HT-29 (cell line): ENCODE results near the gene LENG1. TPM values are rescaled to one million over a fixed set of nuclear protein-coding genes. Genes with fewer than 3 reads are reported as not detected.

ENCODE experiments used
- DNase-seq: peaks from one replicate; pipeline ENCODE4 v3.0.0-alpha.2; 2015; ENCODE audit warnings: low spot score
- total RNA-seq: library from RNA; depleted of rRNA; stranded (reverse); fragments of >200 nt; shearing (Covaris generic); gene quantifications from 2 replicates; pipeline ENCODE4 v1.2.3, GENCODE V29; 2014

Gene LENG1
- total RNA-seq, 1 experiment from 2014 or later: 12.9 TPM

DNA sequence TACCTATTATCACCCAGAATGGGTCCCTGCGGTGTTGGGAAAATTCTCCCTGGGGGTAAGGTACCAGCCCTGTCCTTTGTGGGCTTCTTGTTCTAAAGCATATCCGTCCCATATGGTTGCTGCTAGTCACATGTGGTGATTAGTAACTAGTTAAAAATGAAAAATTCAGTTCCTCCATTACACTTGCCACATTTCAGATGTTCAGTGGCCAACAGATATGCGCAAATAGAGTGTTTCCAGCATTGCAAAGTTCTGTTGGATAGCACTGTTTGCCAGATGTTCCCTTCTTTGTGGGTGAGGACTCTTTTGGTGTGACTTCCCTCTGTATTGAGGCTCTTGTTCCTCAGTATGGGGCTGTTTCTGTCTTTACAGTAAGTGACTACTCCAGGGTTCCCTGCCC is 18.2 kb downstream of the LENG1 start:
- no peak for DNase-seq

DNA sequence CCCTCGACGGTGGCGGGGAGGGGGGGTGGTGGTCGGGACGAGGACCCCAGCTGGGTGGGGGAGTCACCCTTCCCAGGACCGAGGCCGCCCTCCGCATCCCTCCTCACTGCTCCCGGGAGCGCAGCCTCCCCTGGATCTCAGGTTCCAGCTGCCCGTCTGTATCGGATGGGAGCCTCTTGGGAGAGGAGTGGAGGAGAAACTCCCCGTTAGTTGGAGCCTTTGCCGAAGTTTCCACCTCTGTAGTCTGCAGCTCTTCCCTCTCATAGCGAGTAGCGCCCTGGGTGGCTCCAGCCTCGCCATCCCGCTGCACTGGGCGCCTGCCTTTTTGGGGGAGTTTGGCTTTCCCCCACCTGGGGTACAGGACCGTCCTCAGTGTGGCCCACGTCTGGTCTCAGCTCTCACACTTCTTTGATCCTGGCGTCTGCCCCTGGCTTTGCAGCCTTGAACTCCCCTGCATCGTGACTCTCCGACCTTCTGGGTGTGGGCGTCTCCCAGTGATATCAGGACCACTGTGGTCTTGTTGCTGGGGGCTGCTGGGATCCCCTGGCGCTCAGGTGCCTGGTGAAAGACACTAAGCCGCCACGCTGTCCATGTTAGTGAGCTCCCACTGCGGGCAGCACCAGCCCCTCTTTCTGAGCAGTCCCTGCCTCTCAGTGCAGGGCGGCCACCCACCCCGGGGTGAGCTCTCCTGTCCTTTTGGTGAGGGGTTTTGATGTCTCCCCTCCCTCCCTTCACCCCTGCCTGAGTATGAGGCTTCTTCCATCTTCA is 20.8 kb downstream of the LENG1 start:
- no peak for DNase-seq

GRCh38 chr19:54137699-54138488 is 21.6 kb downstream of the LENG1 start, which contains the start of gene CNOT3:
Gene CNOT3, plus strand, starts transcription at chr19:54137762. Its CDS starts 5,217 bp downstream, at chr19:54142979.
- DNase-seq: no peak

DNA sequence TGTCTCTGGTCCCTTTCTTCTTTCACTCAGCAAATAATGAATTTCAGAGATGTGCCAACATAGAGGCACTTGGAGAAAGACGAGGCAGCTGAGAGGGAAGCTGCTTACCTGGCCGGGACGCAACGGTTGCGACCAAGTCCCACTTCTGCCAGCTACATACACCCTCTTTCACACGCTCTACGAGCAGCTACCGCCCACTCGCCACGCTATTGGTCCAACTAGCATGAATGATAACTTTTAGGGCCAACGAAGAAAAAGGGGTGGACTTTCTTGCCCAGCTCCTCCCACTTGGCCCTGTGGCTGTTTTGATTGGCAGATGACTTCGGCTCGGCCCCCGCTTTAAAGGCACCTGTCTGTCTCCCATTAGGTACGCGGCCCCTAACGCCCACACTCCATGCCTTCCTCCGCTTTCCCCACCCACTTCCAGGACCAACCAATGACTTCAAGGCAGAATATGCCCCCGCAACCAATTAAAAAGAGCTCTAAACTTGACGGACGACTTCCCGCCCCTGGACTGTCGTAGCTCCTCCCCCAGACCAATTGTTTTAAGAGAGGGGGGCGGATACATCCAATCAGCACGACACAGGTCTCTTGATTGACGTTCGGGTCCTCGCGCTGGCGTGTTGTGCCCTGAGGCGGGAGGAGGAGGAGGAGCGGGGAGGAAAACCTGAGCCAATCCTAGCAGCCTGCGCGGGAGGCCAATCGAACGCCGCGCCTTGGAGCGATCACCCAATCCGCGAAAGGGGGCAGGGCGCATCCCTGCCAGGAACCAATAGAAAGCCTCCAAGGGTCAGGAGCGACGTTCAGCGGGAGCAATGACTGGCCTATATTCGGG is 22.4 kb downstream of the LENG1 start:
- peak; percentile 100 for DNase-seq

DNA sequence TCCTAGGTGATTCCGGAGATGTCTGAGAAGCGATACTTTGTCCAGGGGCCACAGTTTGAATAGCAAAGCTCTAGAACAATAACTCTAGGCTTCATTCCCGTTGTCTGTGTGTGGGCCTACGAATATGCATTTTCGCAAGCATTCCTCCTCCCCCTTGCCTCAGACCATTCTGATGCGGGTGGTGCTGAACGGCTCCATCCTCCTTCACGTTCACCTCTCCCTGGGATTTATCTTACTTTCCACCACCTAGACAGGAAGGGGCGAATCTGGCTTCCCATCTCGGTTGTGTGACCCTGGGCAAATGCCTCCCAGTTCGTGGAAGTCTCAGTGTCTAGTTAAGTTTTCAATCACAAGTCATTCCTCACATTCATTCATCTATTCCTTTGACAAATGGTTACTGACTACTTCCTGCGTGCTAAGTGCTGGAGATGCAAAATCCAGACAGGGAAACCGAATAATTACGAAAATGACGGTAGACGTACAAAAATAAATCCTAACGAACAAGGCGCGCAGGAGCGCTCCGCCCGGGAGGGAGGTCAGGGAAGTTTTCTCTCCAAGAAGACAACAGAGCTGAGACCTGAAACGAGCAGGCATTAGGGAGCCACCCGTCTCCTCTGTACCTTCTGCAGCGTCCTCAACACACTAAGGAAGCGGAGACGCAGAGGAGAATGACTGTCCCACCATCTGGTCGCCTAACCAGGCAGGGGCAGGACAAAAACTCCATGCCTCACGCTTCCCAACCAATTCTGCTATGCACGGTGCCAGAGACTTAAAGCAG is 23.2 kb downstream of the LENG1 start:
- no peak for DNase-seq

DNA sequence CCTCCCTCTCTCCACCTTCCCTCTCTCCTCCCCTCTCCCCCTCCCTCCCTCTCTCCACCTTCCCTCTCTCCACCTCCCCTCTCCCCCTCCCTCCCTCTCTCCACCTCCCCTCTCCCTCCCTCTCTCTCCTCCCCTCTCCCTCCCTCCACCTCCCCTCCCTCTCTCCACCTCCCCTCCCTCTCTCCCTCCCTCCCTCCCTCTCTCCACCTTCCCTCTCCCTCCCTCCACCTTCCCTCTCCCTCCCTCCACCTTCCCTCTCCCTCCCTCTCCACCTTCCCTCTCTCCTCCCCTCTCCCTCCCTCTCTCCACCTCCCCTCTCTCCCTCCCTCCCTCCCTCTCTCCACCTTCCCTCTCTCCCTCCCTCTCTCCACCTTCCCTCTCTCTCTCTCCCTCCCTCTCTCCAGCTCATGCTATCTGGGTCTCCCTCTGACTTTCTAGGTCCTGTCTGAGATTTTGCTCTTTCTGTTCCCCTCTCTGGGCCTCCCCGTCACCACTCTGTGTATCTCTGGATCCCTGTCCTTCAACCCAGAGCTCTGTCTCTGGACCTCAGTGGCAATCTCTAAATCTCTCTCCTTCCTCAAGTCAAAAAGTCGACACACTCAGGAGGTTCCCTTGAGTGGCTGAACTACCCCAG is 25.4 kb downstream of the LENG1 start:
- no peak for DNase-seq

DNA sequence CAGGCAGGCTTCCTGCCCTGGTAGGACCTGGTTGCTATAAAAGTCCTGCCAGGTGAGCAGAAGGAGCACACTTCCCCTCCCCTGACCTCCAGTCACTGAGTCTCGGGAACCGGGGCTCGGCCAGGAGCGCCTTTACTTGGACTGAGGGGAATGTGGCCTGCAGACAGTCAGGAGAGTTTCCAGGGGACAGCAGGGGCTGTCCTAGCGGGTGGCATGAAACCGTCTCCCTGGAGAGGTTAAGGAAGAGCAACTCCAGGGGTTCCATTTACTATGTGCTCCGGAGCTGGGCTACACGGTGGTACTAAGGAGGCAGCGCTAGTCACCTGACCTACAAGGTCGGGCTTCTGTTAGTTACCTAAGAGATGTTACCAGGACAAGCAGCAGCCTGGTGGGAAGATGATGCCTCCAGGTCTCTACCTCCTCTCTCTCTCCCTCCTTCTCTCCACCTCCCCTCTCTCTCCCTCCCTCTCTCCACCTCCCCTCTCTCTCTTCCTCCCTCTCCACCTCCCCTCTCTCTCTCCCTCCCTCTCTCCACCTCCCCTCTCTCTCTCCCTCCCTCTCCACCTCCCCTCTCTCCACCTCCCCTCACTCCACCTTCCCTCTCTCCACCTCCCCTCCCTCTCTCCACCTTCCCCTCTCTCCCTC is 26.1 kb downstream of the LENG1 start:
- no peak for DNase-seq

GRCh38 chr19:54129617-54129996 is 29.9 kb downstream of the LENG1 start:
- no peak for DNase-seq

DNA sequence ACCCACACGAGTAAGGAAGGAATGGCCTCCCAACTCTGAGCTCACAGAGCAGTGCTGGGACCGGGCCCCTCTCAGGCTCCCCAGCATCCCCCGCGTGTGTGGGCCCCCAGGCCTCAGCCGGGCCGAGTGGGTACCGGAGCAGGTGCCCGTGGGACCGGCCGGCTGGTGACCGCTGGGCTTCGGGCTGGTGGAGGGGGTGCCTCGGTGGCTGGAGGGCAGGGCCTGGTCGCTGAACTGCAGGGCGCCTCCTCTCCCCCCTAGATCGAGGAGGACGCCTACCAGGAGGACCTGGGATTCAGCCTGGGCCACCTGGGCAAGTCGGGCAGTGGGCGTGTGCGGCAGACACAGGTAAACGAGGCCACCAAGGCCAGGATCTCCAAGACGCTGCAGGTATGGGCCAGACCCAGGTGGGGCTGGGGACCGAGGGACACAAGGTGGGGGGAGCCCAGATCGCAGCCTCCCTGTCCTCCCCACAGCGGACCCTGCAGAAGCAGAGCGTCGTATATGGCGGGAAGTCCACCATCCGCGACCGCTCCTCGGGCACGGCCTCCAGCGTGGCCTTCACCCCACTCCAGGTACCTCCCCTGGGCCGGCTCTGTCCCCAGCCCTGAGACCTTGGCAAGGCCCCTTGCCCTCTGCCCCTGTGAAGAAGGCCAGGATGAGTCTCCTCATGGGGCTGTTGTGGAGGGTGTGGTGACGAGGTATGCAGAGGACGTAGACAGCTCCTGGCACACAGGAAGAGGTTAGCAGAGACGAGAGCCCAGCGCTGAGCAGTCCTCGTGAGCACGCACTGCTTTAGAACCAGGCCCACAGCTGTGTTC is 30.5 kb downstream of the LENG1 start:
- DNase-seq: no peak

DNA sequence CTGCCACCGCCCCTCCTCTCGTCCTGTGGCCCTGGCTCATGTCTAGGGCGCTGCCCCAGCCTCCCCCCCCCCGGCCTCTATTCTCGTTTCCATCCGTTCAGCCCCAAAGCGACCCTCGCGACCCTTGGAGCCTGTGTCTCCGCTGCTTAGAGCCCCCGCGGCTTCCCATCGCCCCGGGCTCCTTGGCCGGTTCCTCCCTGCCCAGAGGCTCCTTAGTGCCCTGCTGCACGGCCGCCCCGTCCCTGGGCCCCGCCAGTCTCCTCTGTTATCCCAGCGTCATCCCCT is 31.1 kb downstream of the LENG1 start:
- no peak for DNase-seq

GRCh38 chr19:54127688-54128440 is 31.7 kb downstream of the LENG1 start:
- DNase-seq: no peak

DNA sequence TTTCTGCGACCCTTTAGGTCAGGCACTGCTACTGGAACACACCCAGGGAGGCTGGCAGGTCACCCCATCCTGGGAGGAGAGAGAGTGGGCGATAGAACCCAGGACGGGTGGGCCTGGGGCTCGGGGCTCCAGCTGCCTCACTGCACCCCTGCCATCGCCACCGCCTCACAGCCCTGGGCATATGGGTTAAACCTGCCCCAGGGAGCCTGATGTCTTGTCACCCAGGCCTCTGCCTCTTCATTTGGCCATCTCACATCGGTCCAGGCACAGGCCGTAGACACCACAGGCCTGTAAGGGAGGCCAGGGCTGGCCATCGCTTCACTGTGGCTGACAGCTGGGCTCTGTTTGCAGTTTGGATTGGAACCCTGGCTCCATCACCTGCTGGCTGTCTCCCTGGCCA is 33.8 kb downstream of the LENG1 start:
- DNase-seq: no peak

DNA sequence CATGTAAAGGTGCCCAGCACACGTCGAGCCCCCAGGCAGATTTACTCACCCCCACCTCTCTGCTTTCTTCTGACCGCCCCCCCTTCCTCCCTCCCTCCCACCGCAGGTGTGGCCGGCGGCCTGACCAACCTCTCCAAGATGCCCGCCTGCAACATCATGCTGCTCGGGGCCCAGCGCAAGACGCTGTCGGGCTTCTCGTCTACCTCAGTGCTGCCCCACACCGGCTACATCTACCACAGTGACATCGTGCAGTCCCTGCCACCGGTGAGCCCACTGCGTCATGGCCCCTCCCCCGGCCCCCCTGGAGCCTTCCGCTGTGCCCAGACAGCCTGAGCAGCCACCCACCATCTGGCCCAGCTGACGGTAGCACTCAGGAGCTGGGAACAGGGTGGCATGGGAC is 35.1 kb downstream of the LENG1 start:
- DNase-seq: no peak

GRCh38 chr19:54123682-54124081 is 35.8 kb downstream of the LENG1 start:
- DNase-seq: no peak

GRCh38 chr19:54121259-54121658 is 38.3 kb downstream of the LENG1 start:
- DNase-seq: no peak

DNA sequence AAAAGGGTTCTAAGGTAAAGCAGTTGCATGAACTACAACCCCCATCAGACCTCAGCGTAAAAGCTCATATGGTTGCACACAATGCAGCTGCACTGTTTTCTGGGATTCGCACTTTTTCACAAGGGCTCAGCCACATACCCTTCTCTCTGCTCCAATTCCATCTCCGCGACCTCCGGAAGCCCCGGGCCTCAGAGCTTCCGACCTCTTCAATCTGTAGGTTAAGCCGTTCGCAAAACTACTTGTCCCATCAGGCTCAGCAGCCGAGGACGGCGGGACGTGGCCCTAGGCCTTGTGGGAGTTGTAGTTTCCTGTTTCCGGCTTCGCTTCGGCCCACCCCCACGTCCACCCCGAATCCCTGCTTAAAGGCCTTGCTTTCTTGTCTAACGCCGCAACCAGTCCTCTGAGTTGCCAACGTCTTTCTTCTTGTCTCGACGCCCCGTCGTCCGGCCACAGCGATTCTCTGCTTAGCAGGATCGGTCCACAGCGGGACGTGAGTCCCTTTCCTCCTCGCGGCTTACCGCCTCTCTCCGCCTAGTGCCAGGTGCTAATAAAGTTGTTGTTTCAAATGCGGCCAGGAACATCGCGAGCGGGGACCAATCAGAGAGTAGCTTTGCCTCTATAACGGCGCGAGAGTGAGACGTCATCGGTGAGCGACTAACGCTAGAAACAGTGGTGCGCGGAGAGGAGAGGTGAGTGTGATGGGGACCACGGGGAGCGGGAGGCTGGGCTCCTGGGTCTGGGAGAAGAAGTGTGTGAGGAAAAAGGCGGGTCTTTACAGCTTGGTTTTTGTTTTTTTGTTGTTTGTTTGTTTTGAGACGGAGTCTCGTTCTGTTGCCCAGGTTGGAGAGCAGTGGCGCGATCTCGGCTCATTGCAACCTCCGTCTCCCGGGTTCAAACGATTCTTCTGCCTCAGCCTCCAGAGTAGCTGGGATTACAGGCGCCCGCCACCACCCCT is 44.1 kb downstream of the LENG1 start, which contains the start of the genes PRPF31 and TFPT:
Gene PRPF31 (plus strand): TSS at position 646 of the 955 bp plus-strand sequence. CDS start 2,525 bp downstream, outside the sequence.
Gene TFPT (minus strand): TSS at position 549 of the 955 bp plus-strand sequence. CDS start 388 bp downstream, at position 161.
- peak; percentile 100 for DNase-seq
